Uterus (tissue), 4 donors: Measurements from ENCODE around the gene USP40. TPM values are rescaled to one million over a fixed set of nuclear protein-coding genes. Genes with fewer than 3 reads are reported as not detected.

ENCODE experiments used
- DNase-seq, 2 donors: peaks; one replicate each; pipeline ENCODE4 v3.0.0-alpha.2; 2019 to 2020
- H3K27ac ChIP-seq, 2 donors: fragments of 200-600 bp; sonication (generic); 1 replicate in 1 of 2; 2 replicates in 1 of 2; pipeline ENCODE4 v1.5.1; 2016 to 2018
- H3K27me3 ChIP-seq, 2 donors: fragments of 200-600 bp; sonication (generic); one replicate each; pipeline ENCODE4 v1.5.1; 2018 to 2019; ENCODE audit warnings: control low read depth in 1 of 2
- H3K36me3 ChIP-seq, 2 donors: fragments of 200-600 bp; sonication (generic); one replicate each; pipeline ENCODE4 v1.5.1; 2019; ENCODE audit warnings: control low read depth in 1 of 2
- H3K4me1 ChIP-seq, 2 donors: fragments of 200-600 bp; sonication (generic); one replicate each; pipeline ENCODE4 v1.5.1; 2018 to 2019; ENCODE audit warnings: control low read depth in 1 of 2
- H3K4me3 ChIP-seq, 2 donors: fragments of 200-600 bp; sonication (generic); 1 replicate in 1 of 2; 2 replicates in 1 of 2; pipeline ENCODE4 v1.5.1; 2018 to 2019; ENCODE audit warnings: mild to moderate bottlenecking in 1 of 2
- H3K9me3 ChIP-seq, 2 donors: fragments of 200-600 bp; sonication (generic); one replicate each; pipeline ENCODE4 v1.5.1; 2019; ENCODE audit warnings: control low read depth in 1 of 2
- POLR2A ChIP-seq, 2 donors: fragments of 450-650 bp; IDR thresholded peaks; one replicate each; pipeline ENCODE4 v1.6.1; 2016; ENCODE audit warnings: antibody characterized with exemption in 2 of 2, mild to moderate bottlenecking in 1 of 2, moderate library complexity in 1 of 2
- intact Hi-C: fragments of 100-400 bp; cut with DNase I; formaldehyde crosslinking; loops from one replicate; pipeline ENCODE4 v1.15.1; 2023; ENCODE audit warnings: low total_unique reads
- total RNA-seq, 4 donors: library from RNA; depleted of rRNA in 3 of 4; stranded (reverse); fragments of >200 nt in 3 of 4; gene quantifications; one replicate each; pipeline versions ENCODE4 v1.1.0 to v1.2.4, GENCODE V29; 2014 to 2023
- TF ChIP-seq, protein P1 (sequence below), 4 experiments: fragments of 200-600 bp in 2 of 4; fragments of 450-650 bp in 2 of 4; sonication (generic) in 2 of 4; IDR thresholded peaks; one replicate each; pipeline ENCODE4 v1.5.1; 2016 to 2019; ENCODE audit warnings: antibody characterized with exemption in 4 of 4, mild to moderate bottlenecking in 2 of 4, moderate library complexity in 1 of 4
- donor health status: DM: yes; HTN: yes; CAD: no.

USP40 gene
- total RNA-seq, 4 donors from 2014 or later = 14.7 to 60.2 (median 49.5) TPM

DNA sequence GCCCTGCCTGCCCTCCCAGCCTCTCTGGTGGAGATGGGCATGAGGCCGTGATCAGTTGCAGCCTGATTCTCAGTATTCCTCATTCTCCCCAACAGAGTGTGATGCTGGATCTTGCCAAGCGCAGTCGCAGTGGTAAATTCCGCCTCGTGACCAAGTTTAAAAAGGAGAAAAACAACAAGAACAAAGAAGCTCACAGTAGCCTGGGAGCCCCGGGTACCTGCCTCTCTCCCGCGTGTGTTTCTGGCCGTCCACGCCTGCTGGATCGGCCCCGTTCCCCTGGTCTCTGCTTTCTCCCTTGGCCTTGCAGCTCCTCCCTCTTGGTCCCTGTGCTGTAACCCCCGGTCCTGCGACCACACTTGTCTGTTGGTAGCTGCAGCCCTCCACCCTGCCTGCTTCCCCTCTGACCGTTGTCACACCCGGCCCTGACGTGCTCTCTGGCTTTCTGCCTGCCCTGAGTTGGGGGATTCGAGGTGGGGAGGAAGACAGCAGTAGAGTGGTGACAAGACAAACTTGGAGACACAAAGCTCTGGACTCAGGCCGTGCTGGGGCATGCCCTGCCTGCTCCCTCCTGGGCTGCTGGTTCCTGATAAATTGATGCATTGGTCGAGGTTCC, 99.5 kb downstream of the USP40 start:
- no peaks in the 10 kb centered on the region for H3K27me3 ChIP-seq
- intact Hi-C loops = no loop called here
- no peak for DNase-seq
- H3K4me1 ChIP-seq = no peaks in the 10 kb centered on the region
- TF ChIP-seq, protein P1, sequence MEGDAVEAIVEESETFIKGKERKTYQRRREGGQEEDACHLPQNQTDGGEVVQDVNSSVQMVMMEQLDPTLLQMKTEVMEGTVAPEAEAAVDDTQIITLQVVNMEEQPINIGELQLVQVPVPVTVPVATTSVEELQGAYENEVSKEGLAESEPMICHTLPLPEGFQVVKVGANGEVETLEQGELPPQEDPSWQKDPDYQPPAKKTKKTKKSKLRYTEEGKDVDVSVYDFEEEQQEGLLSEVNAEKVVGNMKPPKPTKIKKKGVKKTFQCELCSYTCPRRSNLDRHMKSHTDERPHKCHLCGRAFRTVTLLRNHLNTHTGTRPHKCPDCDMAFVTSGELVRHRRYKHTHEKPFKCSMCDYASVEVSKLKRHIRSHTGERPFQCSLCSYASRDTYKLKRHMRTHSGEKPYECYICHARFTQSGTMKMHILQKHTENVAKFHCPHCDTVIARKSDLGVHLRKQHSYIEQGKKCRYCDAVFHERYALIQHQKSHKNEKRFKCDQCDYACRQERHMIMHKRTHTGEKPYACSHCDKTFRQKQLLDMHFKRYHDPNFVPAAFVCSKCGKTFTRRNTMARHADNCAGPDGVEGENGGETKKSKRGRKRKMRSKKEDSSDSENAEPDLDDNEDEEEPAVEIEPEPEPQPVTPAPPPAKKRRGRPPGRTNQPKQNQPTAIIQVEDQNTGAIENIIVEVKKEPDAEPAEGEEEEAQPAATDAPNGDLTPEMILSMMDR (IDR thresholded peaks at IDR 0.05) = no peak
- TF ChIP-seq POLR2A (IDR thresholded peaks at IDR 0.05) = no peak
- no peaks in the 10 kb centered on the region for H3K9me3 ChIP-seq
- no peaks in the 10 kb centered on the region for H3K36me3 ChIP-seq
- no peak overlapping the region for H3K4me3 ChIP-seq
- H3K27ac ChIP-seq = no peak overlapping the region

DNA sequence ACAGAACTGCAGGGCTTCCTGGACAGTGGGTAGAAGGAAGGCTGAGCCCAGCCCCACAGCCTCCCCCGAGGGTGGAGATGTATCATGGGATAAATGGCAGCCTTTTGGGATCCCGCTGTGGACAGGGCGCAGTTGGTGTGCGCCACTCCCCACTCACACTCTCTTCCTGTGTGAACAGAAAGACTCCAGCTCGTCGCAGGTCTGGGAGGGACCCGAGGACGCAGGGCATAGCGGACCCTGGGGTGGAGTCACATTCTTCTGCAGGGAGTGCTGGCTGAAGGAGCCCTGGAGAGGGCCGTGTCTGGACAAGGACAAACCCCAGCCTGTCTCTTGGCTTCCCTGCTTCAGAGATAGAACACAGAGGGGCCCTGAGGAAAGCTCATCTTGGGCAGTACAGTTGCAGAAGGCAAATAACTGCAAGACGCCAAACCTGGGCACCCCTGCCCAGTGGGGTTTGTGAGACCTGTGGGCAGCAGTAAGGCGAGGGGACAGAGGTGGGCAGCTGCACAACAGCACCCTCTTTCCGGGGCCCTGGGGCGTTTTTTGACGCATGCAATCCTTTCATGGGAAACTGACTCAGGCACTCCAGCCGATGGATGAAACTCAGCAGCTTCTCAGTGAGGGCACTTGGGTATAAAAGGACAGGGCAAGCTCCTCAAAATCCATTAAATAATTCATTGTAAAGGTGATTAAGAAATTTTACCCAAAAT, 101.9 kb downstream of the USP40 start:
- Histone ChIP-seq H3K27me3 (no peaks in the 10 kb centered on the region), H3K36me3 (no peaks in the 10 kb centered on the region), H3K27ac (no peak overlapping the region), H3K9me3 (no peaks in the 10 kb centered on the region), H3K4me3 (no peak overlapping the region), H3K4me1 (no peaks in the 10 kb centered on the region)
- no peak for DNase-seq
- intact Hi-C loops = no loop called here
- TF ChIP-seq, protein P1 (IDR thresholded peaks at IDR 0.05) = no peak
- no peak for TF ChIP-seq POLR2A (IDR thresholded peaks at IDR 0.05)

DNA sequence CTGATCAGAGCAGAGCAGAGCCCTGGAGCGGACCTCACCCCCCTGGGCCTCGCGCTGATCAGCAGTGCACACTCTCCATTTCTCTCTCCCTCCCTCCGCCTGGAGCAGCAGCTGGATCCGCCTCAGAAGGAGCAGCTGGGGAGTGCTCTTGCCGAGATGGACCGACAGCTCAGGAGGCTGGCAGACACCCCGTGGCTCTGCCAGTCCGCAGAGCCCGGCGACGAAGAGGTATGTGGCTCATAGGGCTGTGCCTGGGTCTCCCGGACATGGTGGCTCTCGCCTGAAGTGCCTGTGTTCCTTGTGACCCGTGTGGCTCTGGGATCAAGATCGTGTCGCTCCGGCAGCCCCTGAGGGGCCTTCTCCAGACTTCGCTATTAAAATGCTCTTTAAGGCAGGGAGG, 102.5 kb downstream of the USP40 start:
- no peaks in the 10 kb centered on the region for H3K27me3 ChIP-seq
- no peaks in the 10 kb centered on the region for H3K9me3 ChIP-seq
- no peaks in the 10 kb centered on the region for H3K4me1 ChIP-seq
- H3K27ac ChIP-seq = no peak overlapping the region
- H3K4me3 ChIP-seq = no peak overlapping the region
- TF ChIP-seq, protein P1 (IDR thresholded peaks at IDR 0.05) = no peak
- no peak for DNase-seq
- intact Hi-C loops = no loop called here
- H3K36me3 ChIP-seq = no peaks in the 10 kb centered on the region

DNA sequence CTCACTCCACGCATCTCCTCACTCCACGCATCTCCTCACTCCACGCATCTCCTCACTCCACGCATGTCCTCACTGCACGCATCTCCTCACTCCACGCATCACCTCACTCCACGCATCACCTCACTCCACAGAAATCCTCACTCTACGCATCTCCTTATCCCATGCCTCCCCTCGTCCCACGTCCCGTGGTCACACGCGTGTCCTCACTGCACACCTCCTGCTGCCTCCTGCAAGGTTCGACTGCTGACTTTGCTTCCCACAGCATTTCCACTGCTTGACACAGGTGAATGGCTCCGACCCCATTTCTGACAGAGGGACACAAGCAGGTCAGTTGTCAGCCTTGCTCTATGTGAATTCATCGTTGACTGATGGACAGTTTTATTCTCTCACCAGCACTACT, 103.0 kb downstream of the USP40 start:
- Histone ChIP-seq H3K9me3 (no peaks in the 10 kb centered on the region), H3K4me3 (no peak overlapping the region), H3K27me3 (no peaks in the 10 kb centered on the region), H3K36me3 (no peaks in the 10 kb centered on the region), H3K4me1 (no peaks in the 10 kb centered on the region), H3K27ac (no peak overlapping the region)
- DNase-seq = no peak
- TF ChIP-seq, protein P1 (IDR thresholded peaks at IDR 0.05) = no peak
- TF ChIP-seq POLR2A (IDR thresholded peaks at IDR 0.05) = no peak
- intact Hi-C loops = no loop called here

DNA sequence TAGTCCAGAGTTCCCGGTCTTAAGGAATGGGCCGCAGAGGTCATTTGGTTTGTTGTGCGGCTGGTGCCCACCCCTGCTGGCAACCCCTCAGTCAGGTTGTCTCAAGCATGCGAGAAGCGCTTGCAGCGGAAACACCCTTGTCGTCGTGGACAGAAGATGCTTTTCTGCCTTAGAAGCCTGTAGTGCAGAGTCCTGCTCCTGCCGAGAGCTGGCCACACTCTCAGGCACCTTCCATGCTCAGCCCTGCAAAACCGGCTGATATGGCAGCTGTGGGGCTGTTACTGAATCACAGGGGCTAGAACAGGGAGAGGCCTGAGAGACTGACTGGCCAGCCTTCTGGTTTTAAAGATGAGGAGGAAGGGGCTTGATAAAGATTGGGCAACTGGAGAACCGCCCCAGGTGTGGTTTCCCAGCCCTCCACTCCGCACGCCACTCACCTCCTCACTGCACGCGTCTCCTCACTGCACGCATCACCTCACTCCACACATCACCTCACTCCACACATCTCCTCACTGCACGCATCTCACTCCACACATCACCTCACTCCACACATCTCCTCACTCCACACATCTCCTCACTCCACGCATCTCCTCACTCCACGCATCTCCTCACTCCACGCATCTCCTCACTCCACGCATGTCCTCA, 103.6 kb downstream of the USP40 start:
- Histone ChIP-seq H3K27ac (no peak overlapping the region), H3K4me3 (no peak overlapping the region), H3K9me3 (no peaks in the 10 kb centered on the region), H3K36me3 (no peaks in the 10 kb centered on the region), H3K27me3 (no peaks in the 10 kb centered on the region), H3K4me1 (no peaks in the 10 kb centered on the region)
- DNase-seq = no peak
- intact Hi-C loops = no loop called here
- TF ChIP-seq, protein P1 (IDR thresholded peaks at IDR 0.05) = no peak
- no peak for TF ChIP-seq POLR2A (IDR thresholded peaks at IDR 0.05)
